ENCODE results near the gene ZNF662. TPM values are rescaled to one million over a fixed set of nuclear protein-coding genes. Genes with fewer than 3 reads are reported as not detected.

Gene ZNF662
- total and polyA plus RNA-seq, 2 of the 8 experiments (the other 6 are each of a cell fraction or from before 2014, with no cell fraction given): 0.03 TPM; not detected in 1

DNA sequence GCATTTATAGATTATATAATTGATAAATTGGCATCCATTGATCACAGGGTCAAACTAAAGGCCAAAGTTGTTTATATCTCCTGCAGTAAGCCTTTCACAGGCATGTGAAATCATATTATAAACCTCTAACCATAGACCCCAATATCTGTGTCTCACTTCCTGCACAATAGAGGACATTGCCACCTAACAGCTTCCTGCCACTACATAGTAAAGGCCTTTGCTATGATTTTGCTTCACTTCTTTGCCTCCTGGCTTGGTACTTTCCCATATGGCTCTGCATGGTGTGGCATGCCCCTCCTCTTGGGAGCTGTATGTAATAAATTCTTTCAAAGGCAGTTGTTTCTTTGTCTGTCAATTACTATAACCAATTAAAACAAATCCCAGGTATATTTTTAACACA, 20.4 kb downstream of the ZNF662 start:
- no peak overlapping the region for H4K8ac ChIP-seq (ENCODE audit: extremely low read depth, insufficient read depth, low read length)
- H2BK20ac ChIP-seq (ENCODE audit: low read length): no peak overlapping the region
- no peak overlapping the region for H3K18ac ChIP-seq (ENCODE audit: extremely low read depth, low read length)
- H3K9me3 ChIP-seq (ENCODE audit: insufficient read depth in 2 of 2, low read depth in 1 of 2, low read length in 1 of 2): no peaks in the 10 kb centered on the region; a peak in 1 of 4 replicates
- no peak overlapping the region for H2BK5ac ChIP-seq (ENCODE audit: low read depth, low read length)
- DNase-seq (ENCODE audit: low read depth in 1 of 2, low spot score in 2 of 2): no peak
- no peaks in the 10 kb centered on the region for H3K4me1 ChIP-seq (replicated peaks in 1 of 4; ENCODE audit: control insufficient read depth in 3 of 4, insufficient read depth in 4 of 4, low read length in 3 of 4)
- H4K91ac ChIP-seq (replicated peaks; ENCODE audit: insufficient read length, low read length): no peak overlapping the region
- no peaks in the 10 kb centered on the region for H4K20me1 ChIP-seq (replicated peaks in 1 of 2; ENCODE audit: control insufficient read depth in 1 of 2, insufficient read depth in 2 of 2, low read length in 2 of 2)
- H2AFZ ChIP-seq (ENCODE audit: low read length): no peak overlapping the region
- no peak overlapping the region for H3K23ac ChIP-seq (ENCODE audit: insufficient read length)
- H2BK12ac ChIP-seq (ENCODE audit: low read depth, low read length): no peak overlapping the region
- no peak overlapping the region for H3K4me2 ChIP-seq (ENCODE audit: insufficient read depth in 1 of 2, low read depth in 2 of 2, low read length in 2 of 2)
- no peak overlapping the region for H3K4me3 ChIP-seq (ENCODE audit: extremely low read depth in 1 of 4, insufficient read depth in 2 of 4, low read depth in 3 of 4, low read length in 4 of 4)
- no peak overlapping the region for H2AK5ac ChIP-seq (ENCODE audit: low read depth, low read length)
- H3K9ac ChIP-seq (replicated peaks in 1 of 4; ENCODE audit: extremely low read depth in 1 of 4, low read depth in 3 of 4, low read length in 3 of 4): no peak overlapping the region
- no peak for TF ChIP-seq SAP30 (IDR thresholded peaks at IDR 0.05; ENCODE audit: insufficient read depth, insufficient replicate concordance, low read length)
- TF ChIP-seq PHF8 (conservative IDR thresholded peaks at IDR 0.05; ENCODE audit: low read depth, low read length): no peak
- no peak for TF ChIP-seq CTBP2 (IDR thresholded peaks at IDR 0.05; ENCODE audit: borderline replicate concordance, insufficient read depth, insufficient read length, low read length)
- TF ChIP-seq SP2 (IDR thresholded peaks at IDR 0.05; ENCODE audit: low read length): no peak
- TF ChIP-seq, protein P1, sequence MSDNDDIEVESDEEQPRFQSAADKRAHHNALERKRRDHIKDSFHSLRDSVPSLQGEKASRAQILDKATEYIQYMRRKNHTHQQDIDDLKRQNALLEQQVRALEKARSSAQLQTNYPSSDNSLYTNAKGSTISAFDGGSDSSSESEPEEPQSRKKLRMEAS (IDR thresholded peaks at IDR 0.05): no peak
- no peak for TF ChIP-seq EGR1 (IDR thresholded peaks at IDR 0.05; ENCODE audit: borderline replicate concordance, low read depth, low read length)
- no peak for TF ChIP-seq SP1 (IDR thresholded peaks at IDR 0.05; ENCODE audit: low read depth, low read length)
- H3K36me3 ChIP-seq (ENCODE audit: control insufficient read depth in 2 of 4, insufficient read depth in 4 of 4, low read length in 3 of 4): no peaks in the 10 kb centered on the region
- no peak for FAIRE-seq
- no peak overlapping the region for H3K27ac ChIP-seq (ENCODE audit: low read depth, low read length)
- H2BK120ac ChIP-seq (replicated peaks; ENCODE audit: low read depth, low read length): no peak overlapping the region
- H3K79me1 ChIP-seq (ENCODE audit: low read depth, low read length): no peaks in the 10 kb centered on the region
- no peaks in the 10 kb centered on the region for H3K27me3 ChIP-seq (replicated peaks in 1 of 4; ENCODE audit: control insufficient read depth in 3 of 4, extremely low read depth in 1 of 4, insufficient read depth in 3 of 4, low read length in 3 of 4)
- no peak overlapping the region for H3K56ac ChIP-seq (replicated peaks; ENCODE audit: insufficient read length, low read depth, low read length)
- no peak overlapping the region for H3K4ac ChIP-seq (replicated peaks; ENCODE audit: insufficient read length, low read depth, low read length)
- H4K5ac ChIP-seq (ENCODE audit: insufficient read length, low read depth, low read length): no peak overlapping the region
- H3K79me2 ChIP-seq (ENCODE audit: control insufficient read depth in 1 of 2, insufficient read depth in 2 of 2, low read length in 2 of 2): no peaks in the 10 kb centered on the region
- no peak overlapping the region for H2BK15ac ChIP-seq (ENCODE audit: low read length)
- ChIA-PET CTCF (ENCODE audit: partially characterized antibody) (no interaction called here), POLR2A (ENCODE audit: partially characterized antibody) (no interaction called here)
- no peak overlapping the region for H3K14ac ChIP-seq (ENCODE audit: insufficient read length)
- H3K23me2 ChIP-seq (ENCODE audit: low read depth, low read length): no peaks in the 10 kb centered on the region
